UCSD-AML1 (cell line): ENCODE measurements around the gene SAMD14.

Source experiments
- DNase-seq: peaks from one replicate; lab custom pipeline; 2025; ENCODE audit not compliant: unreplicated experiment; lab: John Stamatoyannopoulos, UW

Gene SAMD14

GRCh38 chr17:50165466-50165865 lies 35.5 kb upstream of the SAMD14 start:
- DNase-seq, result no peak

DNA sequence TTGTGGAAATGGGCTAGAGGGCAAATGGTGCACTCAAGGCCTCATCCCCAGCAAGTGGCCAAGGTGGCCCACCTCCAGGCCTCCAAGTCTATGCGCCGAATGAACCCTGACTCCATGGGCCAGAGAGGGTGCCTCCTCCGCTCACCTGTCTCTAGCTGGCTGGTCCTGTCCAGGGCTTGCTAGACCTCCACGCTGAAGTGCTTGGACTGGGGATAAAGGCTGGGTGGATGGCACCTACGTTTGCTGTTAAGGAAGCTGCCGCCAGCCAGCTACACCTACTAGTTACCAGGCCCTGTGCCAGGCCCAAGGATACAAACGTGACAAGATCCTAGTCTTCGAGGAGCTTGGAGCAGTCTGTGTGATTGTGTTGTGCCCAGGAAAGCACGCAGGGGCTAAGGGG lies 35.1 kb upstream of the SAMD14 start:
- no peak for DNase-seq

DNA sequence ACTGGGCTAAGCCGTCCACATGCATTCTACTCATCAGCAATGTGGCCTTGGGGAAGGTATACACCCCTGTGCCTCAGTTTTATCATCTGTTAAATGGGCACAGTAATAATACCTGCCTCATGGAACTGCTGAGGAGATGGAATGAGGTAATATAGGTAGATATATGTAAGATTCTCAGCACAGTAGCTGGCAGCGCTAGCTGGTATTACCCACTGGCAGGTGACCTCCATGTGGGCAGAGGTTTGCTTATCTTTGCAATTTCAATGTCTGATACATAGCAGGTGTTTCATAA lies 34.7 kb upstream of the SAMD14 start:
- DNase-seq, result no peak

- peak; percentile 64 for DNase-seq
Measured at GRCh38 chr17:50163843-50164696, 34.1 kb upstream of the SAMD14 start.

DNA sequence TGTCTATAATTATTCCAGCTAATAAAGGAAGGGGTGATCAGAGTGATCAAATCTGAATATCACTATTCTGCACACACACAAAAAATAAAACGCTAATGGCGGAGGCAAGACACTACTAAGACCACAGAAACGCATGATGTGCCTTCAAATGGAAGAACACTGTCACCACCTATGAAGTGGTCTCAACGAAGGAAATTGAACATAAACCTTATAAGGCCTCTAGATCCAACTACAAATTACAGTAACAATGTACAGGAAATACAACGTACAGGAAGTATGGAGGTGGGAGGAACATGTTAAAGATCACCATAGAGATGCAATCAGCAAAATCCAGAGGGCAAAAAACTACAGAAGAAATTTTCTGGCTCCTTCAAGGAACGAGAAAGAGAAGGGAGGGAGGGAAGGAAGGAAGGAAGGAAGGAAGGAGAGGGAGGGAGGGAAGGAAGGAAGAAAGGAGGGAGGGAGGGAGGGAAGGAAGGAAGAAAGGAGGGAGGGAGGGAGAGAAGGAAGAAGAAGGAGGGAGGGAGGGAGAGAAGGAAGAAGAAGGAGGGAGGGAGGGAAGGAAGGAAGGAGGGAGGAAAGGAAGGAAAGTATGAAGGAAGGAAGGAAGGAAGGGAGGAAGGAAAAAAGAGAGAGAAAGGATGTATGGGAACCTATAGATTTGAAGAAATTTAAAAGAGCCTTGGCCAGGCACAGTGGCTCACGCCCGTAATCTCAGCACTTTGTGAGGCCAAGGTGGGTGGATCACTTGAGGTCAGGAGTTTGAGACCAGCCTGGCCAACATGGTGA lies 32.7 kb upstream of the SAMD14 start:
- no peak for DNase-seq

DNA sequence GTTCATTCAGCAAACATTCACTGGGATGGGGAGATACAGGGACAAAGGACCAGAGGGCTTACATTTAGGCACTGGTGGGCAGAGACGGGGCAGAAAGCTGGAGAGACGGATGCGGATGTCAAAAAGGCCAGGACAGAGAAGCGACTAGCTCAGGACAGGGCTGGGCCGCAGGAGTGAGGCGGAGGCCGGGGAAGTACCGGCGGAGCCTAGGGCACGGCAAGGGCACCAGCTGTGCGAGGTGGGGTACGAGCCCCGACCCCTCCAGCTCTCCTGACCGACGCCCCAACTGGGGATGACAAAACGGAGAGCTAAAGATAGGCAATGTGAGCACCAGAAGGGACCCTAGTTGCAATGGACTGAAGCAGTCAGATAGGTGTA lies 31.9 kb upstream of the SAMD14 start:
- no peak for DNase-seq

DNA sequence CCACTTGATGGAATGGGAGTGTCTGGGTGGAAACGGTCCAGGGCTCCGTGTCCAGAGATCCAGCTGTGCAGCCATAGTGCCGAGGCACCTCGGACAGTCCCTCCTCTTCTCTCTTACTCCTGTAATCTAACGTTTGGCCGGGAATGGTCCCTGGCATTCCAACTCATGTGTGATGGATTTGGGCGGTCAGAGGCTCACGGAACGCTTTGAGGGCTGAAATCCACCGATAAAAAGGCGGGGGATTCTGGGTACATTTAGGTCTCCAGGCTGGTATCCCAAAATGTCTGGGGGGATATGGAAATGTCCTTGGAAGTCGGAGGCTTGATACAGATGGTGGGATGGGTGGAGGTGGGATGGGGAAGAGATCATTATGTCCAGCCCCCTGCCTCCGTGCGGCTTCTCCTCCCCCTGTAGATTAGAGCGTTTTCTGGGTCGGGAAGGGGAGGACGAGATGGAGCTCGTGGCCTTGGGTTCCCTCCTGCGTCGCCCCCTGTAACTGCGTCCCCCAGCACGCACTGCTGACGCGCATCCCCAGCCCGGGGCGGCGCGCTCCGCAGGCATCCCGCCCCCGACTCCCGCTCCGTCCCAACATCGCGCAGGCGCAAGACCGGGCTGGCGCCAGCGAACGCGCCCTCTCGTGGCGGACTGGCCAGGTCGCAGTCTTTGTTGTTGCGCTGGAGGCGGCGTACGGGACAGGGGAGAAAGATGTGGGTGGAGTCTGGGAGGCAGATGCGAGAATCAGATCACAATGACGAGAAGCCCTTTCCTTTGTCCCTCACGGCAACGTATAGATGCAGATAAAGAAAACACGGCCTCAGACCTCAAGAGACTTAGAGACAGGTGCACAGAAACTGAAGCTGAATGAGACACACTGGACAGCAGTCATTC lies 31.3 kb upstream of the SAMD14 start:
- DNase-seq, result peak; percentile 93

DNA sequence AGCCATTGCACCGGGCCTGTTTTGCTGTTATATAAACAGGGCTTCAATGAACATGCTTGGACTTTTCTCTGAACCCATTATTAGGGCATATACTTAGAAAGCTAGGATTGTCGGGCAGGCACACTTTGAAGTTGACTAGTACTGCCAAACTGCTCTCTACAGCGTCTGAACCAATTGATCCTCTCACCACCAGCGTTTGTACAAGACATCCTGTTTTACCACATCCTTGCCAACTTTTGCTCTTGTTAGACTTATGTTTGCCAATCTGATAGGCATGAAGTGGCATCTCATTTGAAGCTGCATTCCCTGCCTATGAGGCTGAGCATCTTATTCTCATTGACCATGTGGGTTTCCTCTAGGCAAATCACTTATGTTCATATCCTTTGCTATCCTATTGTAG lies 27.9 kb upstream of the SAMD14 start:
- DNase-seq, result no peak

- no peak for DNase-seq
Measured at GRCh38 chr17:50155115-50155819, 25.3 kb upstream of the SAMD14 start.

DNA sequence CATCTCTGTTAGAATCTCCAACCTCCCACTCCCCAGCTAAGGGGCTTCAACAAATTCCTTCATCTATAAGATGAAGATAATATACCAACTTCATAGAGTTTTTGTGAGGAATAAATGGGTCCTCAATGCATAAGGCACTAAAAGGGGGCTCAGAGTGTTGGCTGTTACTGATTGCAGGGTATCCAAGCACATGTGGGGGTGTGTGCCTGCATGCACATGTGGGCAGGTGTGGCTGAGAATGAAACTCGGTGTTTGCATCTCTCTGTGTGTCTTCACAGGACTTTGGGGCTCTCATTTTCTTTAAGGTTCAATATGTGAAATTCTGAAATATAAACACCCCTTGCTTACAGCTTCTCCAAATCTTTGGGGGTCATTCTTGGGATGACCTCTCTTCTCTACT lies 24.6 kb upstream of the SAMD14 start:
- DNase-seq, result no peak

- no peak for DNase-seq
Measured at GRCh38 chr17:50153650-50154575, 24.0 kb upstream of the SAMD14 start.

DNA sequence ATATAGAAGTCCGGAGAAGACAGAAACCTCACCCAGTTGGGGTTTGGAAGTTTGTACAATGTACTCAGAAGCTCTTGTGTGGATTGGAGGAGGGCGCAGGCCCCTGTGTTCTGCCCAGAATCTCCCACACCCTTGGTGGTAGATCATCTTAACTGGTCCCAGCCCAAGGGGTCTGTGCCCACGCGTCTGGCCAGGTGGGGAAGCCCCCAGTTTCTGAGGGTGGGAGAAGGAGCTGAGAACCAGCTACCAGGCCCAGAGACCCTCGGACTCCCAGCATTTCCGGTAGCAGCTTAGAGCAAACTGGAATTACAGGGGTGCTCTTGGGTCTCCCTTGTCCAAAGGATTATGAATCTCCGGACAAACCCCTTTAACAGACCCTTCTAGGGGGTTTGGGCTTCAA lies 22.8 kb upstream of the SAMD14 start:
- DNase-seq, result no peak

DNA sequence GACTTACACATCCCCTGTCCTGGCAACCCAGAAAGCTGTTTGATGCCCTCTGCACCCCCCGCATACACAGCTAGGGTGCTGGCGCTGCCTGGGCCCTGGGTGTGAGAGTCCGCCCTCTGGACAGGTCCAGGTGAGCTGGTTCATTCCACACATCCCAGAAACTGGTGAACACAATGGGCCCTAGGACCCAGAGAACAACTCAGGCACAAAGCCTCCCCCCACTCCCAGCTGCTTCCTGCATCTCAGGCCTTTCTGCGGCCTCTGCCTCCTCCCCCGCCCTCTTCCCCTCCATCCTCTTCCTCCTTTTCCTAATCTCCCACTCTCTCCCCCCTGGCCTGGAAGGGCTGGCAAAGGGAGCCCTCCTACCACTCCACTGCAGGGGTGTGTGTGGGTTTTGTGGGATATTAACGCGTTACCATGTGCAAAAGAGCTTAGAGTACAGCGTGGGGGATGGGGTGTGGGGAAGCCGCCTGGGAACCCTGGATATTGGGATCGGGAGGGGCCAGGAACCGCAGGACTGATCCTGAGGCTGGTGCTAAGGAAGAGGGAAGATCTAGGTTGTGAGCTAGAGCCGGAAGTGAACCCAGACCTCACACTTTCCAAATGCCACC lies 22.1 kb upstream of the SAMD14 start:
- peak; percentile 86 for DNase-seq

DNA sequence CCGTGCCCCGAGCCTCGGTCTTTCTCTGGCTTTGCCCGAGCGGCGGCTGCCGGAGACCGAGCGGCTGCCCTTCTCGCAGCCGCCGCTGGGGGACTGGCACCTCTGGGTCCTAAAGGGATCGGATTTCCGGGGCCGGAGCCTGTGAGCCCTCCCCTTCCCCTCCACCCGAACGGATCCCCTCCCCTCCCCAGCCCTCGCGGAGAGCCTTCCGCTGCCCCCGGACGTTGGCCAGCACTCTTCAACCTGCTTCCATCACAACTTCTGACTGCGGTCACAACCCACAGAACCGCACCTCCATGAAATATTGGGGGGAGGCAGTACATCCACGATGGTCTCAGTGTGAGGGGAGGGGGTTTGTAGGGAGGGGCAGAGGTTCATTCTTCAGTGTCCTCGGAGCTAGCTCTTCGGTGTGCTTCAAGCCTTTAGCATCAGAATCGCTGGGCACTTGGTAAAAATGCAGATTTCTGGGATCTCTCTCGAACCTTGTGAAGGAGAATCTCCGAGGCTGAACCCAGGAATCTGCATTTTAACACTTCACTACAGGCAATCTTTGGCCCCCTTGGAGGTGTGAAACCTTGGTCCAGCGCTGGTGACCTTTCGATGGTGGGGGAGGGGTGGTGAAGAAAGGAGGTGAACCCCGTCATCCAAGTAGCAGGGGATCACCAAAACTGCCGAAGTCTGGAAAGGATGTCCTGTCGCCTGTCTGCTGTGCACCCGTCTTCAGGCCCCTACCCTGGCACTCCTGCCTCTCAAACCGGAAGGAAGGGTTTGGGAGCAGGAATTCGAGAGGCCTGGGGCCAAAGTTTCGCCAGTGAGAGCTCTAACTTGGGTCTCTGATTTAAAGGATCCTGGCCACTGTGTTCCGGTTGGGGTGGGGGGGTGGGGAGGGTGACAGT lies 21.3 kb upstream of the SAMD14 start:
- peak; percentile 95 for DNase-seq

DNA sequence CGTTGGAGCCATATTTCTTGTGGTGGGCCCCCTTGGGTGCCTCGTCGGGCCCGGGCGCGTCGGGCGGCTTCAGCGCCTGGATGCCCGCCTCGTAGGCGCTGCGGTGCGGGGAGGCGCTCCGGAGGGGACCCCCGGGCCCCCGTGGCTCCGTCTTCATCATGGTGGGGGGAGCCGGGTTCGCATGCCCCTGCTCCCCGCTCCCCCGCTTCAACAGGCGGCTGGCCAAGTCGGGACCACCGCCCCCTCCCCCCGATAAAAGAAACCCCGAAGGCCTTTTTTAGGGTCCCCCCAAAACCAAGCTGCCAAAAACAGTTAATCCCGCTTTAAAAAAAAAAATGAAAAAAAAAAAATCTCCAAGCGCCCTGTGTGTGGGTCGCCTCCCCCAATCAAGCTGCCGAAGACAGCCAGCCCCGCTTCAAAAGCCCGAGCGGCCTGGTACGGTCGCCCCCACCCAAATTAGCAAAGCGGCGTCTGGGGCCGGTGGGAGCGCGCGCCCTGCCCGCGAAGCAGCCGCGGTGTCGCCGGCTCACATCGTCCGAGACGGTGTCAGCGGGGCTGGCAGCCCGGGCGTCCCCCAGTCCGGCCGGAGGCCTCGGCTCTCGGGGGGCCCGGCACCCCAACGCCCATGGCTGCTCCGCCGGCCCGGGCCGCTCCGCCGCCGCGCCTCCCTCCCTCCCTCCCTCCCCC lies 20.5 kb upstream of the SAMD14 start, which contains the start of gene PPP1R9B:
PPP1R9B (minus strand) TSS at position 324 of the 687 bp plus-strand sequence; CDS start at position 160, 164 bp downstream.
- no peak for DNase-seq

GRCh38 chr17:50149417-50150353 lies 19.7 kb upstream of the SAMD14 start:
- peak; percentile 37 for DNase-seq

GRCh38 chr17:50149091-50149416 lies 19.1 kb upstream of the SAMD14 start:
- no peak for DNase-seq
